ENCODE data around the gene GLT1D1. TPM values are rescaled to one million over a fixed set of nuclear protein-coding genes. Genes with fewer than 3 reads are reported as not detected.

The GLT1D1 gene
- total RNA-seq, 4 donors from 2014 or later, result 0.60 TPM; not detected in 3

DNA sequence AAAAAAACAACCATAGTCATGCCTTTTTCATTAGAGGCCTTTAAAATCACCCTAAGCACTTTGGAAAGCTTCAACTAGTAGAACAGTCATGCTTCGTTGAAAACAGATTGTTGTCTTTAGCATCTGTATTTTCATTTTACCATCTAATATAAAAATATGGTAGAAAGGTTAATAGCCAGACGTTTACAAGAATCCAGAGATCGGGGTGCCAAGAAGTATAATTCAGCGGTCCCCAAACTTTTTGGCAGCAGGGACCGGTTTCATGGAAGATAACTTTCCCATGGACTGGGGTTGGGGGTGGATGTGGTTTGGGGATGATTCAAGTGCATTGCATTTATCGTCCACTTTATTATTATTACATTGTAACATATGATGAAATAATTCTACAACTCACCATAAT lies 138.4 kb downstream of the GLT1D1 start:
- no peak overlapping the region for H3K4me3 ChIP-seq
- no peaks in the 10 kb centered on the region for H3K4me1 ChIP-seq
- no peaks in the 10 kb centered on the region for H3K27me3 ChIP-seq
- 65 to 73% methylated on average over 6 of the region's 6 CpGs for WGBS, 2 donors
- no peak for DNase-seq (ENCODE audit: low spot score in 2 of 2)
- H3K9me3 ChIP-seq, result peaks cover 0 to 37% (median 0%) of the 10 kb centered on the region in 4 donors
- H3K27ac ChIP-seq, result no peak overlapping the region
- H3K36me3 ChIP-seq, result no peaks in the 10 kb centered on the region
- TF ChIP-seq, protein P1, sequence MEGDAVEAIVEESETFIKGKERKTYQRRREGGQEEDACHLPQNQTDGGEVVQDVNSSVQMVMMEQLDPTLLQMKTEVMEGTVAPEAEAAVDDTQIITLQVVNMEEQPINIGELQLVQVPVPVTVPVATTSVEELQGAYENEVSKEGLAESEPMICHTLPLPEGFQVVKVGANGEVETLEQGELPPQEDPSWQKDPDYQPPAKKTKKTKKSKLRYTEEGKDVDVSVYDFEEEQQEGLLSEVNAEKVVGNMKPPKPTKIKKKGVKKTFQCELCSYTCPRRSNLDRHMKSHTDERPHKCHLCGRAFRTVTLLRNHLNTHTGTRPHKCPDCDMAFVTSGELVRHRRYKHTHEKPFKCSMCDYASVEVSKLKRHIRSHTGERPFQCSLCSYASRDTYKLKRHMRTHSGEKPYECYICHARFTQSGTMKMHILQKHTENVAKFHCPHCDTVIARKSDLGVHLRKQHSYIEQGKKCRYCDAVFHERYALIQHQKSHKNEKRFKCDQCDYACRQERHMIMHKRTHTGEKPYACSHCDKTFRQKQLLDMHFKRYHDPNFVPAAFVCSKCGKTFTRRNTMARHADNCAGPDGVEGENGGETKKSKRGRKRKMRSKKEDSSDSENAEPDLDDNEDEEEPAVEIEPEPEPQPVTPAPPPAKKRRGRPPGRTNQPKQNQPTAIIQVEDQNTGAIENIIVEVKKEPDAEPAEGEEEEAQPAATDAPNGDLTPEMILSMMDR (IDR thresholded peaks at IDR 0.05), result no peak
- TF ChIP-seq EP300 (IDR thresholded peaks at IDR 0.05) (no peak), POLR2A (IDR thresholded peaks at IDR 0.05) (no peak)

DNA sequence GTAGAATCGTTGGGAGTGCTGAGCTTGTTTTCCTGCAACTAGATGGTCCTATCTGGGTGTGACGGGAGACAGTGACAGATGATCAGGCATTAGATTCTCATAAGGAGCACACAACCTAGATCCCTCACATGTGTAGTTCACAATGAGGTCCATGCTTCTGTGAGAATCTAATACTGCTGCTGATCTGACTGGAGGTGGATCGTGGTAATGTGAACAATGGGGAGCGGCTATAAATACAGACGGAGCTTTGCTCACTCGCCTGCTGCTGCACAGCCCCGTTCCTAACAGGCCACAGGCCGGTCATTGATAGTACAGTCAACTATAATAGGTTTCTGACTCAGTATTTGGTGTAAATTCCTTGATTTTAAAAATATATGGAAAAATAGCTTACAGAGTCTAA lies 138.8 kb downstream of the GLT1D1 start:
- H3K27ac ChIP-seq, result no peak overlapping the region
- H3K27me3 ChIP-seq, result no peaks in the 10 kb centered on the region
- no peak for DNase-seq (ENCODE audit: low spot score in 2 of 2)
- H3K9me3 ChIP-seq, result peaks cover 0 to 37% (median 0%) of the 10 kb centered on the region in 4 donors
- TF ChIP-seq POLR2A (IDR thresholded peaks at IDR 0.05) (no peak), EP300 (IDR thresholded peaks at IDR 0.05) (no peak)
- TF ChIP-seq, protein P1 (IDR thresholded peaks at IDR 0.05), result no peak
- no peak overlapping the region for H3K4me3 ChIP-seq
- no peaks in the 10 kb centered on the region for H3K36me3 ChIP-seq
- 76 to 80% methylated on average over 8 of the region's 8 CpGs for WGBS, 2 donors
- H3K4me1 ChIP-seq, result no peaks in the 10 kb centered on the region

DNA sequence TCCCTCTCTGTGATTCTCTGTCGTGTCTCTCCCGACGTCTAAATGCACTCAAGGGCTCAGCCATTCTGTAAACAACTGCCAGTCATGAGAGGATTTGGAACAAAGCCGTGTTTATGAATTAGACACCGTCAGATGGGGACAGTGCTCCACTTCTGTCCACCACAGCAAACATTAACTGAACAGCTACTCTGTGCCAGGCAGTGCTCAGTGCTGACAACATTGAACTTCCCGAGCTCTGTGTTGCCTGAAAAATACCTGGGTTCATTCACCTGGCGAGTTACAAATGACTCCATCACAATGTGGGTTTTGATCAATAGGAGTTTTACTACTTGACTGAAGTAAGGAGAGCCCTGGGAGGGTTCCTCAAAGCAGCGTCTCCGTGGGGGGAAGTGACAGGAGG lies 139.3 kb downstream of the GLT1D1 start:
- Histone ChIP-seq H3K27ac (no peak overlapping the region), H3K4me3 (no peak overlapping the region), H3K4me1 (no peaks in the 10 kb centered on the region), H3K36me3 (no peaks in the 10 kb centered on the region), H3K27me3 (no peaks in the 10 kb centered on the region), H3K9me3 (peaks cover 0 to 37% (median 0%) of the 10 kb centered on the region in 4 donors)
- TF ChIP-seq POLR2A (IDR thresholded peaks at IDR 0.05) (no peak), EP300 (IDR thresholded peaks at IDR 0.05) (no peak)
- TF ChIP-seq, protein P1 (IDR thresholded peaks at IDR 0.05), result no peak
- WGBS, 2 donors, result 68 to 75% methylated on average over 9 of the region's 9 CpGs
- DNase-seq (ENCODE audit: low spot score in 2 of 2), result no peak

DNA sequence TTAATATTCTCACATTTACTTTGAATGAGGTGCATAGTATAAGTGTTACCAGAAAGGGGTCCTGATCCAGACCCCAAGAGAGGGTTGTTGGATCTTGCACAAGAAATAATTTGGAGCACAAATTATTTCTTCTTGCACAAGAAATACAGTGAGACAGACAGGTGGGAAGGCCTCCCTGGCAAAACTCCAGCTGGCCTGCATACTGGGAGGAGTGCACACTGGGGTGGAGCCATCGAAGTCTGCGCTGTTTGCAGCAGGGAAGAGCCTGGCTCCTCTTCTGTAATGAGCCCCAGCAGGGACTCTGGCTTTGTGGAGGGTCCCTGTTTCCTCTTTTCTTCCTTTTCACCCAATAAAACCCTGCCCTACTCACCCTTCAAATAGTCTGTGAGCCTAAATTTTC lies 141.6 kb downstream of the GLT1D1 start:
- TF ChIP-seq, protein P1 (IDR thresholded peaks at IDR 0.05), result no peak
- TF ChIP-seq POLR2A (IDR thresholded peaks at IDR 0.05), result no peak
- no peak for TF ChIP-seq EP300 (IDR thresholded peaks at IDR 0.05)
- DNase-seq (ENCODE audit: low spot score in 2 of 2), result no peak
- H3K4me1 ChIP-seq, result no peaks in the 10 kb centered on the region
- no peak overlapping the region for H3K4me3 ChIP-seq
- H3K36me3 ChIP-seq, result no peaks in the 10 kb centered on the region
- H3K27ac ChIP-seq, result no peak overlapping the region
- WGBS, 2 donors, result 33 to 47% methylated on average over 2 of the region's 2 CpGs
- H3K27me3 ChIP-seq, result no peaks in the 10 kb centered on the region
- peaks cover 0 to 28% (median 0%) of the 10 kb centered on the region in 4 donors for H3K9me3 ChIP-seq

DNA sequence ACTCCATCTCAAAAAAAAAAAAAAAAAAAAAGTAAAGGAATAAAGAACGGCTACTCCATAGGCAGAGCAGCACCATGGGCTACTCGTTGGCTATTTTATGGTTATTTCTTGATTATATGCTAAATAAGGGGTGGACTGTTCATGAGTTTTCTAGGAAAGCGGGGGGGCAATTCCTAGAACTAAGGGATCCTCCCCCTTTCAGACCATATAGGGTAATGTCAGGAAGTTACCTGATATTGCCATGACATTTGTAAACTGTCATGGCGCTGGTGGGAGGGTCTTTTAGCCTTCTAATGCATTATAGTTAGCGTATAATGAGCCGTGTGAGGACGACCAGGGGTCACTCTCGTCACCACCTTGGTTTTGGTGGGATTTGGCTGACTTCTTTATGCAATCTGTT lies 142.3 kb downstream of the GLT1D1 start:
- no peak overlapping the region for H3K4me3 ChIP-seq
- H3K36me3 ChIP-seq, result no peaks in the 10 kb centered on the region
- H3K4me1 ChIP-seq, result no peaks in the 10 kb centered on the region
- no peak for DNase-seq (ENCODE audit: low spot score in 2 of 2)
- WGBS, 2 donors, result 79 to 81% methylated on average over 8 of the region's 8 CpGs
- TF ChIP-seq POLR2A (IDR thresholded peaks at IDR 0.05), result no peak
- no peak for TF ChIP-seq EP300 (IDR thresholded peaks at IDR 0.05)
- TF ChIP-seq, protein P1 (IDR thresholded peaks at IDR 0.05), result no peak
- peaks cover 0 to 24% (median 0%) of the 10 kb centered on the region in 4 donors for H3K9me3 ChIP-seq
- no peaks in the 10 kb centered on the region for H3K27me3 ChIP-seq
- H3K27ac ChIP-seq, result no peak overlapping the region
